NCI-H69 (cell line): Measurements from ENCODE around the gene KCNK16.

Experiments used
- DNase-seq: peaks from one replicate; lab custom pipeline; 2025; lab: John Stamatoyannopoulos, UW

KCNK16 gene

DNA sequence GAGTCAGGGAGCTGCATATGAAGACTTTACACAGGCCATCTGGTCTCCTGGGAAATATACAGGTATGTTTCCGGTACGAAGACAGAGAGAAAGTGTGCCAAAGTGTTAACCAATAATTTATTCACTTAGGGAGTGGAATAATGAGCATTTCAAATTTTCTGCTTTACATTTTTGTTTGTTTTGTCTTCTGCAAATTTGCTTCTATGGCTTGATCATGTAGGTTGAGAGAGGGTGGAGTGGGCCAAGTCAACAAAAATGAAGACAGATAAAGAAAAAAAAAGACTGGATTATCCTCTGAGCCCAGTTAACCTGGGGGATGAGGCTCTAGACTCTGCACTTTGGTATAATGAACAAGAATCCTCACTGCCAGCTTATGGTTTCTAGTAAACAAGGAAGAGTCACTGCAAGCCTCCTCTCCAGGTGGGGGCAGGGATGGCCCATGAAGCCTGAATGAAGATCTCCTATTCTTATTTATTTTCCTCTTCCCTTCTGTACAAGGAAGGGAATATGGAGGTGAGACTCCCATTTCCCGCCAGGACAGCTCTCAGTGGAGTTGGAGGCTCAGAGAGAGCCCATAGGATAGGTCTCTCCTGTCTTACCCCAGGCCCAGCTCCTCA, 46.0 kb downstream of the KCNK16 start:
- no peak for DNase-seq

DNA sequence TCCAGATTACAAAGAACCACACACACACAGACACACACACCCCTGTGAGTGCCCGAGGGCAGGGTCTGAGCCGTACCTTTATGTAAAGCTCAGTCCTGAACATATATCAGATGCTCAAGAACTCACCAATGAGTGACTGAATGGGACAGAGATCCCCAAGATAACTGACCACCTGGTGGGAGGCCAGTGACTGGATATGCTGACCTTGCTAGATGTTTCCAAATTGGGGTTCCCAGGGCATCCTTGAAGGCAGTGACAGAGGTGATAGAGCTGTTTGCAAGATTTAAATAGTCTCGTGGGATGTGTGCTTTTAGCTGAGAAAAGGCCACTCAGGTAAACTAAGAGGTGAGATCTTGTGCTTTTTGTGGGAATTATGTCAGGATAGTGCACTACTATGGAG, 47.6 kb downstream of the KCNK16 start:
- DNase-seq = no peak

DNA sequence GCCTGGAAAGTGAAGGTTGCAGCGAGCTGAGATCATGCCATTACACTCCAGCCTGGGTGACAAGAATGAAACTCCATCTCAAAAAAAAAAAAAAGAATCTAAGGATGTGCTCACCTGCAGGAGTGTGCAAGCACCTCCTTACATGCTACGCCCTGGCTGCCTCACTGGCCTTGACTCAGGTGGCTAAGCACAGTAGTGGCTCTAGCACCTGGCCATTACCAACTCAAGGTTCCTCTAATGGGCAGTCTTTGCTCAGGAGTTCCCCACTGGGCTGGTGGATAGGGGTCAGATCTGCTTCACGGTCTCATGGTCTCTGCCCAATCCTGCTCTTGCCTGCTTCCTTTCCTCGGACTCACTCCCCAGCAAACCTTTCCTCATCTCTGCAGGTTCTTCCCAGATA, 48.0 kb downstream of the KCNK16 start:
- DNase-seq = no peak

DNA sequence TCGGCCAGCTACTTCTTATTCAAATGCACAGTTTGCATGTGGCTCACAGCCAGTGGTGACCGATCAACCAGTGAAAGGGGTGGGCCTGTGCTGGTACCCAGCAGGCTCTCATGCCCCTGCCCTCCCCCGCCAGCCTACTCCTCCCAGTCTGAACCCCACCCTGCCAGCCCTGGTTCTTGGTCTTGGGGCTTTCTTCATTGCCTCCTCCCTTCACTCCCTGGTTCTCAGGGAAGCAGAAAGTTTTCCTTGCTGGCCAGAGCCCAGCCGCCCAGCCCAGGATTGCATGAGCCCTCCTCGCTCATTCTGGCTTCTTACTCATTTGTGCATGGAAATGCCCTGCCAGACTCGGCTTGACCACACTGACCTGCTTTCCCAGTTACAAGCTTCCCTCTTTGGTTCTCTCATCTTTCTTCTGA, 49.1 kb downstream of the KCNK16 start:
- DNase-seq = no peak

DNA sequence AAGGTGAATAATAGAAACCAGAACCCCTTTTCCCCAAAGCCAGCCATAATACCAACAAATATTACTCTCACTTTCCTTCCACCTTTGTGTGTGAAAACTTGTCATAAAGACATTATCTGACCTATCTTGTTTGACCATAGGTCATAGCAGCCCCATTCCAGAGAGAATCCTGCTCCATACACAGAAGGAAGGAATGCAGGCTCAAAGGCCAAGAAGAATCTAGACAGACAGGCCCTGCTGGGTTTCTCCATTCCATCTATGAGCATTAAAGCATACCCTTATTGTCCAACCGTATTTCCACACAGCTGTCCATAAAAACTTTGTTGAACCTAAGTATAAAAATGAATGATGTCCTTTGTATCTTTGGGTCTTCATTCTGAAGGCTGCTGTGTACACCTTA, 52.5 kb downstream of the KCNK16 start:
- DNase-seq = no peak

DNA sequence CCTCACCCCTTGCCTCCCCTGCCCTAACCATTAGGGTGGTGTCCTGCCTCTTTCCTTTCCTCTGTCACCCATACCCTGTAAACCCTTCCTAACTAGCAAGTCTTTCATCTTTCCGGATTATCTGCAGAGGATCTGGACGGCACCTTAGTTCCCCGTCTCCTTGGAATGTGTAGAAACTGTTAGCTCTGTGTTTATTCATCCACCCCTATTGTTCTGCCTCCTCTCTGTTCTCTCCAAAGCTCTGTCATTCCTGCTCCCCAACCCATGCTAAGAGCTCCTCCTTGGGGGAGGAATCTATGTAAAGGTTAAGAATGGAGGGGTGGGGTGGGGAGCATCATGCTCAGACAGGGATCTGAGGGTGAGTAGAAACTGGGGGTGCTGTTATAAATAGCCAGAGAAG, 53.8 kb downstream of the KCNK16 start:
- no peak for DNase-seq

DNA sequence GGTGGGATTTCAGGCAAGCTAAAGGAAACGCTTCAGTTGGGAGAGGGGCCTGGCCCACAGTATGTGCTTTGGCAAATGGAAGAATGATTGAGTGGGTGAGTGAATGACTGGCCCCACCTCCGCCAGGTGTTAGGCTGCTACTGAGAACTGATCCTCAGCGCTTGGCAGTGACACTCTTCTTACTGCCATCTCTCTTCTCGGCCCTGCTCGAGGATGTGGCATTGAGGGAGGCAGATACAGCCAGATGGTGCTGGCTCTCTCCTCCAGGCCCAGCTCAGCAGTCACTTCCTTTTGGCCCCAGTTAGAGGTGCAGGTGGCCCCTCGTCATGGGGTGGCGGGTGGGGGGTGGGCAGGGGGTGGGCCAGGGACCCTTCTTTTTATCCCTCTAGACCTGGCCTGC, 54.3 kb downstream of the KCNK16 start:
- DNase-seq = no peak

DNA sequence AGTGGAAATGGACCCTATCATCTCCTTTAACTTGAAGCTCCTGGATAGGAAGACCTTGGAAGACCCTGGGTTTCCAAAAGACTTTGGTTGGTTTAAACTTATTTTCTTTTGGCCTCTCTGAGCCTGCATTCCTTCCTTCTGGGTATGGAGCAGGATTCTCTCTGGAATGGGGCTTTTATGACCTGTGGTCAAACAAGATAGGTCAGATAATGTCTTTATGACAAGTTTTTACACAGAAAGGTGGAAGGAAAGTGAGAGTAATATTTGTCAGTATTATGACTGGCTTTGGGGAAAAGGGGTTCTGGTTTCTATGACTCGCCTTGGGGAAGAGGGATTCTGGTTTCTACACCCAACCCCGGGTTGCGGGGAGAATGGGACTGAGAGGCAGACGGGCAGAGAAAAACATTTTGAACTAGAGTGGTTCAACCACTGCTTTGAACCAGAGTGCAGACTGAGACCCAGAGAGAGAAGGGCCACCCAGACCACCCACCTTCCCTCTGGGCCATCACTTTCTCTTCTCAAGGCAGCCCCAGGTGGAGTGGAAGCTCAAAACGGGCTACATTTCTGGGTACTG, 55.6 kb downstream of the KCNK16 start:
- no peak for DNase-seq

DNA sequence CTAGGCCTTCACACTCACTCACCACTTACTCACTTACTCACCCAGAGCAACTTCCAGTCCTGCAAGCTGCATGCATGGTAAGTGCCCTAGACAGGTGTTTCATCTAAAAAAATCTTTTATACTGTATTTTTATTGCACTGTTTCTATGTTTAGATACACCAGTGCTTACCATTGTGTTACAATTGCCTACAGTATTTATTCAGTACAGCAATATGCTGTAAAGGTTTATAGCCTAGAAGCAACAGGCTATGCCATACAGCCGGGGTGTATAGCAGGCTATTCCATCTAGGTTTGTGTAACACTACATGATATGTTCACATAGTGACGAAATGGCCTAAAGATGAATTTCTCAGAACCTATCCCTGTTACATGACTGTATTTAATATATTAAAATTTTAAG, 56.1 kb downstream of the KCNK16 start:
- DNase-seq = no peak
